Measurements from ENCODE around the gene ITPR1.
A peak's percentile ranks its signal among the peaks of the same experiment; 100 is the strongest.

ITPR1 gene

DNA sequence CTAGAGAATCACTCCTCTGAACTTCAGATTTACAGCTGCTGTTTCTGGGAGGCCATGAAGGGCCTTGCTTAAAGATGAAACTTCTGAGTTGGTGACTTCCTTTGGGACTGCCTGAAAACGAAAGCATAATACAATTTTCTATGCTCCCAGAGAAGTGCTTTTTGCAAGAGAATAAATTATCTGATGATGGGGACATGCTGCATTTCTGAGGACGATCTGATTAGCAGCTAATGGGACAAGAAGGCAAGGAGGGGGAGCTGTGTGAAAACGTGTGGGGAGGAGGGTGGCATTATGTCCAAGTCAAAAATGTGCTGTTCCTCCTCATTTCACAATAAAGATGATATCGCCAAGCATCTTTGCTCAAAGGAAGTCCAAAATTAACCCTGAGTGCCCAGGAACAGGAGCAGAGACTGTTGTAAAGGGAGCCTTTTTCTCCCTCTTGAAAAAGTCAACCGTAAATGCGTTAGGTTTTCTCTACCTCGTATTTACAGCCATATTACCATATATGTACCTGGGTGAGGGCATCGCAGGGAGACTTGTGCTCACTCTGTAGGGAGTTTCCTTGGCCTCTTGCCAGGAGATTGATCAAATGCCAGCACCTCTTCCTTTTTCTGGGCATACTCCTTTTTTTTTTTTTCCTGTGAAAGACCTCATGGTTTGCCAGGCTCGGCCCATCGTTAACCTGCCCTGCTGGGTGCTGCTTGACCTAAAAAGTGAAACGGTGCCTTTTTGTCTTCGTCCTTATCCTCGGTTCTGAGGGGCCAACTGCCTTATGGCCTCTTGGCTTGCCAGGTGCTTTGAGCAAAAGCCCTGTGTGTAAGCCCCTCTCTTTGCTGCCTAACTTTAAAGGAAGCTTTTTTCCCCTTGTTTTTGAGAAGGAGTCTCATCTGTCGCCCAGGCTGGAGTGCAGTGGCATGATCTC lies 11.5 kb downstream of the ITPR1 start (continued):
- TF ChIP-seq ZNF302 (tag by site-specific recombination; IDR thresholded peaks at IDR 0.05; ENCODE audit: low read depth) (no peak), ZNF510 (tag by site-specific recombination; IDR thresholded peaks at IDR 0.05; ENCODE audit: insufficient replicate concordance) (no peak), RBAK (tag by site-specific recombination; IDR thresholded peaks at IDR 0.05) (no peak), SCRT1 (tag by site-specific recombination; IDR thresholded peaks at IDR 0.05; ENCODE audit: borderline replicate concordance) (no peak), ZNF132 (tag by site-specific recombination; IDR thresholded peaks at IDR 0.05; ENCODE audit: borderline replicate concordance) (no peak), FEZF1 (tag by site-specific recombination; IDR thresholded peaks at IDR 0.05) (peak; percentile 89), HOXC10 (CRISPR knock-in tag; IDR thresholded peaks at IDR 0.05) (no peak), IKZF3 (tag by site-specific recombination; IDR thresholded peaks at IDR 0.05) (no peak), BCL11B (tag by site-specific recombination; IDR thresholded peaks at IDR 0.05; ENCODE audit: low read depth) (no peak), ZNF623 (tag by site-specific recombination; IDR thresholded peaks at IDR 0.05) (no peak), KLF16 (tag by site-specific recombination; IDR thresholded peaks at IDR 0.05) (no peak), ZNF19 (tag by site-specific recombination; IDR thresholded peaks at IDR 0.05; ENCODE audit: low read depth) (no peak), SETDB1 (IDR thresholded peaks at IDR 0.05; ENCODE audit: insufficient read length, low read length) (no peak), ZNF221 (tag by site-specific recombination; IDR thresholded peaks at IDR 0.05; ENCODE audit: borderline replicate concordance) (no peak), ZNF292 (tag by site-specific recombination; IDR thresholded peaks at IDR 0.05; ENCODE audit: borderline replicate concordance, low read depth) (no peak), KLF1 (tag by site-specific recombination; IDR thresholded peaks at IDR 0.05) (no peak), ZFP3 (tag by site-specific recombination; IDR thresholded peaks at IDR 0.05; ENCODE audit: low read depth) (no peak), ZBTB17 (tag by site-specific recombination; IDR thresholded peaks at IDR 0.05) (peak; percentile 72; the same call in 1 of the 2 replicates), ZNF223 (tag by site-specific recombination; IDR thresholded peaks at IDR 0.05) (no peak), ZNF211 (tag by site-specific recombination; IDR thresholded peaks at IDR 0.05; ENCODE audit: low read depth) (no peak), ZNF239 (tag by site-specific recombination; IDR thresholded peaks at IDR 0.05) (no peak), ZNF830 (tag by site-specific recombination; IDR thresholded peaks at IDR 0.05; ENCODE audit: low read depth) (no peak), SCRT2 (tag by site-specific recombination; IDR thresholded peaks at IDR 0.05) (no peak), ZNF791 (tag by site-specific recombination; IDR thresholded peaks at IDR 0.05) (no peak)
- TF ChIP-seq, protein P1, sequence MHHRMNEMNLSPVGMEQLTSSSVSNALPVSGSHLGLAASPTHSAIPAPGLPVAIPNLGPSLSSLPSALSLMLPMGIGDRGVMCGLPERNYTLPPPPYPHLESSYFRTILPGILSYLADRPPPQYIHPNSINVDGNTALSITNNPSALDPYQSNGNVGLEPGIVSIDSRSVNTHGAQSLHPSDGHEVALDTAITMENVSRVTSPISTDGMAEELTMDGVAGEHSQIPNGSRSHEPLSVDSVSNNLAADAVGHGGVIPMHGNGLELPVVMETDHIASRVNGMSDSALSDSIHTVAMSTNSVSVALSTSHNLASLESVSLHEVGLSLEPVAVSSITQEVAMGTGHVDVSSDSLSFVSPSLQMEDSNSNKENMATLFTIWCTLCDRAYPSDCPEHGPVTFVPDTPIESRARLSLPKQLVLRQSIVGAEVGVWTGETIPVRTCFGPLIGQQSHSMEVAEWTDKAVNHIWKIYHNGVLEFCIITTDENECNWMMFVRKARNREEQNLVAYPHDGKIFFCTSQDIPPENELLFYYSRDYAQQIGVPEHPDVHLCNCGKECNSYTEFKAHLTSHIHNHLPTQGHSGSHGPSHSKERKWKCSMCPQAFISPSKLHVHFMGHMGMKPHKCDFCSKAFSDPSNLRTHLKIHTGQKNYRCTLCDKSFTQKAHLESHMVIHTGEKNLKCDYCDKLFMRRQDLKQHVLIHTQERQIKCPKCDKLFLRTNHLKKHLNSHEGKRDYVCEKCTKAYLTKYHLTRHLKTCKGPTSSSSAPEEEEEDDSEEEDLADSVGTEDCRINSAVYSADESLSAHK (tag by site-specific recombination; IDR thresholded peaks at IDR 0.05) = no peak
- TF ChIP-seq, protein P2, sequence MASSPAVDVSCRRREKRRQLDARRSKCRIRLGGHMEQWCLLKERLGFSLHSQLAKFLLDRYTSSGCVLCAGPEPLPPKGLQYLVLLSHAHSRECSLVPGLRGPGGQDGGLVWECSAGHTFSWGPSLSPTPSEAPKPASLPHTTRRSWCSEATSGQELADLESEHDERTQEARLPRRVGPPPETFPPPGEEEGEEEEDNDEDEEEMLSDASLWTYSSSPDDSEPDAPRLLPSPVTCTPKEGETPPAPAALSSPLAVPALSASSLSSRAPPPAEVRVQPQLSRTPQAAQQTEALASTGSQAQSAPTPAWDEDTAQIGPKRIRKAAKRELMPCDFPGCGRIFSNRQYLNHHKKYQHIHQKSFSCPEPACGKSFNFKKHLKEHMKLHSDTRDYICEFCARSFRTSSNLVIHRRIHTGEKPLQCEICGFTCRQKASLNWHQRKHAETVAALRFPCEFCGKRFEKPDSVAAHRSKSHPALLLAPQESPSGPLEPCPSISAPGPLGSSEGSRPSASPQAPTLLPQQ (tag by site-specific recombination; IDR thresholded peaks at IDR 0.05) = no peak
- TF ChIP-seq, protein P3, sequence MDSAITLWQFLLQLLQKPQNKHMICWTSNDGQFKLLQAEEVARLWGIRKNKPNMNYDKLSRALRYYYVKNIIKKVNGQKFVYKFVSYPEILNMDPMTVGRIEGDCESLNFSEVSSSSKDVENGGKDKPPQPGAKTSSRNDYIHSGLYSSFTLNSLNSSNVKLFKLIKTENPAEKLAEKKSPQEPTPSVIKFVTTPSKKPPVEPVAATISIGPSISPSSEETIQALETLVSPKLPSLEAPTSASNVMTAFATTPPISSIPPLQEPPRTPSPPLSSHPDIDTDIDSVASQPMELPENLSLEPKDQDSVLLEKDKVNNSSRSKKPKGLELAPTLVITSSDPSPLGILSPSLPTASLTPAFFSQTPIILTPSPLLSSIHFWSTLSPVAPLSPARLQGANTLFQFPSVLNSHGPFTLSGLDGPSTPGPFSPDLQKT (IDR thresholded peaks at IDR 0.05; ENCODE audit: borderline replicate concordance, low read depth, low read length) = no peak
- TF ChIP-seq, protein P4, sequence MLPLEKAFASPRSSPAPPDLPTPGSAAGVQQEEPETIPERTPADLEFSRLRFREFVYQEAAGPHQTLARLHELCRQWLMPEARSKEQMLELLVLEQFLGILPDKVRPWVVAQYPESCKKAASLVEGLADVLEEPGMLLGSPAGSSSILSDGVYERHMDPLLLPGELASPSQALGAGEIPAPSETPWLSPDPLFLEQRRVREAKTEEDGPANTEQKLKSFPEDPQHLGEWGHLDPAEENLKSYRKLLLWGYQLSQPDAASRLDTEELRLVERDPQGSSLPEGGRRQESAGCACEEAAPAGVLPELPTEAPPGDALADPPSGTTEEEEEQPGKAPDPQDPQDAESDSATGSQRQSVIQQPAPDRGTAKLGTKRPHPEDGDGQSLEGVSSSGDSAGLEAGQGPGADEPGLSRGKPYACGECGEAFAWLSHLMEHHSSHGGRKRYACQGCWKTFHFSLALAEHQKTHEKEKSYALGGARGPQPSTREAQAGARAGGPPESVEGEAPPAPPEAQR (tag by site-specific recombination; IDR thresholded peaks at IDR 0.05) = no peak
- TF ChIP-seq, protein P5, sequence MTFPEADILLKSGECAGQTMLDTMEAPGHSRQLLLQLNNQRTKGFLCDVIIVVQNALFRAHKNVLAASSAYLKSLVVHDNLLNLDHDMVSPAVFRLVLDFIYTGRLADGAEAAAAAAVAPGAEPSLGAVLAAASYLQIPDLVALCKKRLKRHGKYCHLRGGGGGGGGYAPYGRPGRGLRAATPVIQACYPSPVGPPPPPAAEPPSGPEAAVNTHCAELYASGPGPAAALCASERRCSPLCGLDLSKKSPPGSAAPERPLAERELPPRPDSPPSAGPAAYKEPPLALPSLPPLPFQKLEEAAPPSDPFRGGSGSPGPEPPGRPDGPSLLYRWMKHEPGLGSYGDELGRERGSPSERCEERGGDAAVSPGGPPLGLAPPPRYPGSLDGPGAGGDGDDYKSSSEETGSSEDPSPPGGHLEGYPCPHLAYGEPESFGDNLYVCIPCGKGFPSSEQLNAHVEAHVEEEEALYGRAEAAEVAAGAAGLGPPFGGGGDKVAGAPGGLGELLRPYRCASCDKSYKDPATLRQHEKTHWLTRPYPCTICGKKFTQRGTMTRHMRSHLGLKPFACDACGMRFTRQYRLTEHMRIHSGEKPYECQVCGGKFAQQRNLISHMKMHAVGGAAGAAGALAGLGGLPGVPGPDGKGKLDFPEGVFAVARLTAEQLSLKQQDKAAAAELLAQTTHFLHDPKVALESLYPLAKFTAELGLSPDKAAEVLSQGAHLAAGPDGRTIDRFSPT (tag by site-specific recombination; IDR thresholded peaks at IDR 0.05) = no peak
- TF ChIP-seq, protein P6, sequence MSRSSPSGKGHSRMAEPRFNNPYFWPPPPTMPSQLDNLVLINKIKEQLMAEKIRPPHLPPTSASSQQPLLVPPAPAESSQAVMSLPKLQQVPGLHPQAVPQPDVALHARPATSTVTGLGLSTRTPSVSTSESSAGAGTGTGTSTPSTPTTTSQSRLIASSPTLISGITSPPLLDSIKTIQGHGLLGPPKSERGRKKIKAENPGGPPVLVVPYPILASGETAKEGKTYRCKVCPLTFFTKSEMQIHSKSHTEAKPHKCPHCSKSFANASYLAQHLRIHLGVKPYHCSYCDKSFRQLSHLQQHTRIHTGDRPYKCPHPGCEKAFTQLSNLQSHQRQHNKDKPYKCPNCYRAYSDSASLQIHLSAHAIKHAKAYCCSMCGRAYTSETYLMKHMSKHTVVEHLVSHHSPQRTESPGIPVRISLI (tag by site-specific recombination; IDR thresholded peaks at IDR 0.05) = 0 out of 2 replicates have a peak, but pooled peaks have one; percentile 30

Data from HEK293 (cell line).